Umbilical cord (tissue), 2 donors: ENCODE measurements around the gene ECE1. TPM values are rescaled to one million over a fixed set of nuclear protein-coding genes. Genes with fewer than 3 reads are reported as not detected.

Source experiments
- DNase-seq: peaks from one replicate; pipeline ENCODE4 v3.0.0-alpha.2; 2015; ENCODE audit warnings: low spot score
- total RNA-seq: library from RNA; depleted of rRNA; stranded (reverse); fragments of >200 nt; gene quantifications from one replicate; pipeline ENCODE4 v1.2.3, GENCODE V29; 2014; ENCODE audit warnings: low replicate concordance; ENCODE audit not compliant: insufficient read depth

Gene ECE1
- total RNA-seq, 1 donor from 2014 or later: 43.6 TPM

- no peak for DNase-seq
These were observed 35.6 kb upstream of the ECE1 start for GRCh38 chr1:21325731-21326387.

- no peak for DNase-seq
These were observed 35.0 kb upstream of the ECE1 start for GRCh38 chr1:21325231-21325718.

- DNase-seq: peak; percentile 93
These were observed 34.3 kb upstream of the ECE1 start for GRCh38 chr1:21324368-21325141.

- DNase-seq: no peak
These were observed 32.8 kb upstream of the ECE1 start for GRCh38 chr1:21323091-21323490.

GRCh38 chr1:21322681-21323016 lies 32.4 kb upstream of the ECE1 start:
- no peak for DNase-seq

GRCh38 chr1:21321963-21322680 lies 31.9 kb upstream of the ECE1 start:
- DNase-seq: no peak

GRCh38 chr1:21320410-21321108 lies 30.3 kb upstream of the ECE1 start:
- DNase-seq: no peak

- DNase-seq: no peak
These were observed 29.5 kb upstream of the ECE1 start for GRCh38 chr1:21319447-21320407.

- DNase-seq: peak; percentile 97
These were observed 28.5 kb upstream of the ECE1 start for GRCh38 chr1:21318714-21319159.

- no peak for DNase-seq
These were observed 27.9 kb upstream of the ECE1 start for GRCh38 chr1:21318057-21318713.

- DNase-seq: no peak
These were observed 27.4 kb upstream of the ECE1 start for GRCh38 chr1:21317690-21318043.

GRCh38 chr1:21317035-21317689 lies 26.9 kb upstream of the ECE1 start:
- peak; percentile 77 for DNase-seq

GRCh38 chr1:21314743-21315396 lies 24.6 kb upstream of the ECE1 start:
- DNase-seq: no peak

GRCh38 chr1:21313886-21314721 lies 23.8 kb upstream of the ECE1 start:
- no peak for DNase-seq

- DNase-seq: peak; percentile 79
These were observed 23.1 kb upstream of the ECE1 start for GRCh38 chr1:21313203-21313885.

GRCh38 chr1:21312407-21312992 lies 22.2 kb upstream of the ECE1 start:
- DNase-seq: no peak

GRCh38 chr1:21311016-21311415 lies 20.8 kb upstream of the ECE1 start:
- no peak for DNase-seq
